Fibroblast of pulmonary artery (primary cell): ENCODE results near the gene CAND1.

ENCODE experiments used
- DNase-seq: peaks from one replicate; pipeline ENCODE4 v3.0.0-alpha.2; 2010; ENCODE audit warnings: low read depth
- H3K4me3 ChIP-seq: replicated peaks from 2 replicates; pipeline ENCODE4 v1.5.1; 2011; ENCODE audit warnings: low read depth, mild to moderate bottlenecking, control low read depth, low read length, moderate library complexity
- TF ChIP-seq, protein P1 (sequence below): IDR thresholded peaks from 2 replicates; pipeline ENCODE4 v1.5.1; 2011; ENCODE audit warnings: mild to moderate bottlenecking, control low read depth, low read length, inconsistent platforms; ENCODE audit errors: missing control alignments

The CAND1 gene

DNA sequence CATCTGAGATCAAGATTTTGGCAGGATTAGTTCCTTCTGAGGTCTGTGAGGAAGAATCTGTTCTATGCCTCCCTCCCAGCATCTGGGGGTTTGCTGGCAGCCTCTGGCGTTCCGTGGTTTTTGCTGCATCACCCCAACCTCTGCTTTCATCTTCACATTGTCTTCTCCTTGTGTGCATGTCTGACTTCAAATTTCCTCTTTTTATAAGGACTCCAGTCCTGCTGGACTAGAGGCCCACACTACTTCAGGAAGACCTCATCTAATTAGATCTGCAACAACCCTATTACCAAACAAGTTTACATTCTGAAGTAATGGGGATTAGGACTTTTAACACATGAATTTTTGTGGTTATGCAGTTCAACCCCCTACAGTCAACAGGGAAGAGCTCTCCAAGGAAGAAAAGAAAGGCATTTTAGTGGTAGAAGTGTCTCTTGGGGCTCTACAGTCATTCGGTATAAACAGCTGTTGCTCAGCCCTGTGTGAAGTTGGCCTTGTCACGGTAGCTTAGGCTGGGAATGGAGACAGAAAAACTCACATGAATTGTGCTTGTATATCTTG lies 89.7 kb downstream of the CAND1 start:
- TF ChIP-seq, protein P1, sequence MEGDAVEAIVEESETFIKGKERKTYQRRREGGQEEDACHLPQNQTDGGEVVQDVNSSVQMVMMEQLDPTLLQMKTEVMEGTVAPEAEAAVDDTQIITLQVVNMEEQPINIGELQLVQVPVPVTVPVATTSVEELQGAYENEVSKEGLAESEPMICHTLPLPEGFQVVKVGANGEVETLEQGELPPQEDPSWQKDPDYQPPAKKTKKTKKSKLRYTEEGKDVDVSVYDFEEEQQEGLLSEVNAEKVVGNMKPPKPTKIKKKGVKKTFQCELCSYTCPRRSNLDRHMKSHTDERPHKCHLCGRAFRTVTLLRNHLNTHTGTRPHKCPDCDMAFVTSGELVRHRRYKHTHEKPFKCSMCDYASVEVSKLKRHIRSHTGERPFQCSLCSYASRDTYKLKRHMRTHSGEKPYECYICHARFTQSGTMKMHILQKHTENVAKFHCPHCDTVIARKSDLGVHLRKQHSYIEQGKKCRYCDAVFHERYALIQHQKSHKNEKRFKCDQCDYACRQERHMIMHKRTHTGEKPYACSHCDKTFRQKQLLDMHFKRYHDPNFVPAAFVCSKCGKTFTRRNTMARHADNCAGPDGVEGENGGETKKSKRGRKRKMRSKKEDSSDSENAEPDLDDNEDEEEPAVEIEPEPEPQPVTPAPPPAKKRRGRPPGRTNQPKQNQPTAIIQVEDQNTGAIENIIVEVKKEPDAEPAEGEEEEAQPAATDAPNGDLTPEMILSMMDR: no peak
- no peak overlapping the region for H3K4me3 ChIP-seq
- DNase-seq: peak; percentile 59

DNA sequence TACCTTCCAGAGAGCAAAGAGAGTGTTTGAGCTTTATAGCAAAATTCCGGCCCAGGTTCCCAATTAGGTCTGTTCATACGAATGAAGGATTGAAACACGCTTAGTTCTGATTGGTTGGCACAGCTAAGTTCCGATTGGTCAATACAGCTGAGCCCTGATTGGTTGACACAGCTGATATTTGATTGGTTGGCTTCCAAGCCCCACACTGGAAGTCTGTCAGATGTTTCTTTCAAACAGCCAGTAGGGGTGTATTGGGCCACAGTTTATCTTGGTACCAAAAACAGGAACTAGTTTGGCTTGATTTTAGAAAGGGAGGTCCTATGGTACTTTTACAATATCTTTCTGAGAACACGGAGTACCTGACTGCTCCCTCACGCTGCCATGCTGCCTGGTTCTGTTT lies 93.4 kb downstream of the CAND1 start:
- TF ChIP-seq, protein P1: no peak
- no peak overlapping the region for H3K4me3 ChIP-seq
- DNase-seq: no peak

DNA sequence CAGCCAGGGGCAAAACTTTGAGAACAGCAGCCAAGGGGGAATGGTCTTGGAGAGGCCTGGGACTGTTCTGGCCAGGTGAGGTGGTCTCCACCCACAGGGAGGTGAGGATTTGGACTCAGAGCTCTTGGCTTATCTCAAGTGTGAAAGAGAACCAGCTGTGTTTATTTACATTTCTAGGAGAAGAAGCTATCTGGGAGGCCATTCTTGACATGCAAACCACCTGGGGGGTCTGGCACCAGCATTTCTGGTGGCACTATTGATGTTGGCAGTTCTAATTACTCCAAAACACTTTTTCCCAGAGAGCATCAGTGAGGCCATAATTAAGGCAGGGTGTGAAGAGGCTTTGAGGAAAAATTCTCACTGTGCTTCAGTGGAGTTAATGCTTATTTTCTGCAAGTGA lies 95.1 kb downstream of the CAND1 start:
- no peak overlapping the region for H3K4me3 ChIP-seq
- TF ChIP-seq, protein P1: no peak
- no peak for DNase-seq

DNA sequence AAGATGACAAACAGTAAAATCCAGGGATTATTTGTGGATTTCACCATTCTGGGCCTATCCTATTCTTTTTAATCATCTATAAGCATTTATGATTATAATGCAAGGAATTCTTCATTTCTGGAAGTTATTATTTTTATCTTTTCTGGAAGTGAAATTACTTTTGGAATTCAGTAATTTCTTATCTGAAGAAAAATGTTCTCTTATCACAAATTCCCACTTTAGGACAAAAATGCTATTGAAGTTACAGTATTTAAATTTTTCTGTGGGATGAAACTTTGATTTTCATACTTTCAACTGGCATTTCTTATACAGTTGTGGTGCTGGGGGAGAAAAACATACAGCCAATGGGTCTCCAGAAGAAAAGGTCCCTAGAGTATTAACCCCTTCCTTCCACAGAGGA lies 96.0 kb downstream of the CAND1 start:
- DNase-seq: no peak
- TF ChIP-seq, protein P1: no peak
- no peak overlapping the region for H3K4me3 ChIP-seq

DNA sequence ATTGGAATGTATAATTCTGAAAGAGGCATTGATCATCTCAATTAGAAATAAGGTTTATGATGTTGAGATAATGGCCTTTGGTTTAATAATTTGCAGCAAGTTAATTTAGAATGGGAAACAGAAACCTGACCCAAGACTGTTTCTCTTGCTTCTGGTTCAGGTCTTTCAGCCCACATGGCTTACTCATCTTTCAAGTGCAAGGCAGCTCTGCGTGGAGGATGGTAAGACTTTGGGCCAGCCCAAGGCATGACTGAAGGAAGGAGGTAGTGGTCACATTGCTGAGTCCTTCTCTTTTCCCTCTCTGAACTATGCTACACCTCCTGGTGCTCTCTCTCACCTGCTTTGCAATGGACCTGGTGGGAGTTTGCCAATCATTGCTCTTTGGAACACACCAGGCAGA lies 98.7 kb downstream of the CAND1 start:
- TF ChIP-seq, protein P1: no peak
- H3K4me3 ChIP-seq: no peak overlapping the region
- DNase-seq: no peak
